ENCODE results near the gene DBR1.

The DBR1 gene

GRCh38 chr3:138197058-138197457 is 22.3 kb upstream of the DBR1 start:
- no peak overlapping the region for H3K9ac ChIP-seq (ENCODE audit: low read length)
- no peak overlapping the region for H2AFZ ChIP-seq (ENCODE audit: low read depth, low read length)
- H3K4me1 ChIP-seq (ENCODE audit: low read length), result no peaks in the 10 kb centered on the region
- H3K79me2 ChIP-seq (ENCODE audit: low read length), result peaks cover 95% of the 10 kb centered on the region
- TF ChIP-seq CTCF (IDR thresholded peaks at IDR 0.05; ENCODE audit: low read depth, low read length), result no peak
- no peak for TF ChIP-seq EZH2phosphoT487 (IDR thresholded peaks at IDR 0.05; ENCODE audit: low read depth)
- H3K27me3 ChIP-seq (ENCODE audit: low read depth, low read length), result no peaks in the 10 kb centered on the region
- no peak overlapping the region for H3K4me2 ChIP-seq (ENCODE audit: low read length)
- H3K27ac ChIP-seq (ENCODE audit: low read length), result no peak overlapping the region
- H4K20me1 ChIP-seq (ENCODE audit: insufficient read depth, low read length), result peaks cover 53% of the 10 kb centered on the region
- peaks cover 6% of the 10 kb centered on the region for H3K36me3 ChIP-seq (replicated peaks; ENCODE audit: low read depth, low read length)
- H3K9me3 ChIP-seq (ENCODE audit: insufficient read depth, low read length), result no peaks in the 10 kb centered on the region
- H3K4me3 ChIP-seq (ENCODE audit: low read length), result no peak overlapping the region

GRCh38 chr3:138196023-138196422 is 21.3 kb upstream of the DBR1 start:
- TF ChIP-seq CTCF (IDR thresholded peaks at IDR 0.05; ENCODE audit: low read depth, low read length), result no peak
- TF ChIP-seq EZH2phosphoT487 (IDR thresholded peaks at IDR 0.05; ENCODE audit: low read depth), result no peak
- peaks cover 14% of the 10 kb centered on the region for H3K36me3 ChIP-seq (replicated peaks; ENCODE audit: low read depth, low read length)
- no peak overlapping the region for H3K4me2 ChIP-seq (ENCODE audit: low read length)
- no peak overlapping the region for H3K9ac ChIP-seq (ENCODE audit: low read length)
- H3K4me1 ChIP-seq (ENCODE audit: low read length), result no peaks in the 10 kb centered on the region
- no peaks in the 10 kb centered on the region for H3K9me3 ChIP-seq (ENCODE audit: insufficient read depth, low read length)
- H4K20me1 ChIP-seq (ENCODE audit: insufficient read depth, low read length), result peaks cover 52% of the 10 kb centered on the region
- H3K27ac ChIP-seq (ENCODE audit: low read length), result no peak overlapping the region
- H2AFZ ChIP-seq (ENCODE audit: low read depth, low read length), result no peak overlapping the region
- no peak overlapping the region for H3K4me3 ChIP-seq (ENCODE audit: low read length)
- H3K79me2 ChIP-seq (ENCODE audit: low read length), result peaks cover 95% of the 10 kb centered on the region
- H3K27me3 ChIP-seq (ENCODE audit: low read depth, low read length), result no peaks in the 10 kb centered on the region

GRCh38 chr3:138195481-138195880 is 20.8 kb upstream of the DBR1 start:
- TF ChIP-seq CTCF (IDR thresholded peaks at IDR 0.05; ENCODE audit: low read depth, low read length), result no peak
- no peak for TF ChIP-seq EZH2phosphoT487 (IDR thresholded peaks at IDR 0.05; ENCODE audit: low read depth)
- H4K20me1 ChIP-seq (ENCODE audit: insufficient read depth, low read length), result peaks cover 51% of the 10 kb centered on the region
- H3K27me3 ChIP-seq (ENCODE audit: low read depth, low read length), result no peaks in the 10 kb centered on the region

GRCh38 chr3:138188013-138188730 is 13.5 kb upstream of the DBR1 start:
- H3K9ac ChIP-seq (ENCODE audit: low read length), result peak overlapping the region; percentile 85
- peak overlapping the region; percentile 98 for H2AFZ ChIP-seq (ENCODE audit: low read depth, low read length)
- peak overlapping the region; percentile 99 for H3K4me3 ChIP-seq (ENCODE audit: low read length)
- peaks cover 14% of the 10 kb centered on the region; the same call in 1 of the 2 replicates for H3K27me3 ChIP-seq (ENCODE audit: low read depth, low read length)
- H3K4me1 ChIP-seq (ENCODE audit: low read length), result peaks cover 23% of the 10 kb centered on the region
- H3K4me2 ChIP-seq (ENCODE audit: low read length), result peak overlapping the region; percentile 76
- 0 out of 2 replicates have a peak overlapping the region, but pooled peaks have one; percentile 61 for H3K27ac ChIP-seq (ENCODE audit: low read length)
- TF ChIP-seq CTCF (IDR thresholded peaks at IDR 0.05; ENCODE audit: low read depth, low read length) (no peak), EZH2phosphoT487 (IDR thresholded peaks at IDR 0.05; ENCODE audit: low read depth) (no peak)
- peaks cover 24% of the 10 kb centered on the region; the same call in 1 of the 2 replicates for H4K20me1 ChIP-seq (ENCODE audit: insufficient read depth, low read length)
- peaks cover 16% of the 10 kb centered on the region for H3K36me3 ChIP-seq (replicated peaks; ENCODE audit: low read depth, low read length)
- no peaks in the 10 kb centered on the region for H3K9me3 ChIP-seq (ENCODE audit: insufficient read depth, low read length)
- peaks cover 57% of the 10 kb centered on the region for H3K79me2 ChIP-seq (ENCODE audit: low read length)

More at GRCh38 chr3:138195481-138195880, 20.8 kb upstream of the DBR1 start:
- H2AFZ ChIP-seq (ENCODE audit: low read depth, low read length), result no peak overlapping the region
- peaks cover 19% of the 10 kb centered on the region for H3K36me3 ChIP-seq (replicated peaks; ENCODE audit: low read depth, low read length)
- H3K27ac ChIP-seq (ENCODE audit: low read length), result no peak overlapping the region
- no peak overlapping the region for H3K4me2 ChIP-seq (ENCODE audit: low read length)
- no peaks in the 10 kb centered on the region for H3K4me1 ChIP-seq (ENCODE audit: low read length)
- no peaks in the 10 kb centered on the region for H3K9me3 ChIP-seq (ENCODE audit: insufficient read depth, low read length)
- H3K79me2 ChIP-seq (ENCODE audit: low read length), result peaks cover 95% of the 10 kb centered on the region
- no peak overlapping the region for H3K4me3 ChIP-seq (ENCODE audit: low read length)
- no peak overlapping the region for H3K9ac ChIP-seq (ENCODE audit: low read length)
